HPDE6-E6E7 (cell line): Measurements from ENCODE around the gene HS3ST3A1.

ENCODE experiments used
- DNase-seq: peaks from one replicate; pipeline ENCODE4 v3.0.0; 2011; ENCODE audit warnings: missing footprints; ENCODE audit errors: extremely low spot score

HS3ST3A1 gene

DNA sequence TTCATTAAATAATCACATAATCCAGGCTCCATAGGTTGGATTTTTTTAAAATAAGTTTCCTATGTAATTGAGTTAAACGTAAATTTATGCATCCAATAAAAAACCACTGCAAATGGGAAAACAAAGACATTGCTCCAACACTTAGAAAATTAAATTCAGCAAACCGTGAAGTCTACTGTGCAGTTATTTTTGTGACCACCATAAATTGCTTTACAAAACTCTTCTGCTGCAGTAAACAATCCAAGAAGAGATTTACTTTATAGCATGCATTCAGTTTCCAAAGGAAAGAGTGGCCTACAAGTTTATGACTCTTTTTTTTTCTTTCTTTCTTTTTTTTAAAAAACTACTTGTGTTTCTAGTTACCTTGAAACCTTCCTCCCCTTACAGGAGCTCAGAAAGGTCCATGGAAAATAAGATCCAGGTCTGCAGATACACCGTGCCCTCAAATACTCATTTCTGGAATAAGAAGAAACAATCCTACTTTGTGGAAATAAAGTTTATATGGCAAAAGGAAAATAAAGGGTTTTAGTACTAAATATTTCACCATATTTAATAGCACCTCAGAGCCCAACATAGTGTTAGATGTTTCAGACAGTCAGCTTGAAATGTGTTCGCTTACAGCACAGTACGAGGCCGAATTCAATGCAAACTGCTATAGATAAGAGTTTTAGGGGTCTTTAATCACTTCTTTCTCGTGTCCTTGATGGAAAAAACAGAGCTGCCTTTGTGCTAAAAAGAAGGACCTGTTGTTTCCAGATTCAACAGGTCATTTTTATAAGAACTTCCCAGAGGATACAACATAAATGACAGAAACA is 3.2 kb downstream of the HS3ST3A1 start:
- no peak for DNase-seq

DNA sequence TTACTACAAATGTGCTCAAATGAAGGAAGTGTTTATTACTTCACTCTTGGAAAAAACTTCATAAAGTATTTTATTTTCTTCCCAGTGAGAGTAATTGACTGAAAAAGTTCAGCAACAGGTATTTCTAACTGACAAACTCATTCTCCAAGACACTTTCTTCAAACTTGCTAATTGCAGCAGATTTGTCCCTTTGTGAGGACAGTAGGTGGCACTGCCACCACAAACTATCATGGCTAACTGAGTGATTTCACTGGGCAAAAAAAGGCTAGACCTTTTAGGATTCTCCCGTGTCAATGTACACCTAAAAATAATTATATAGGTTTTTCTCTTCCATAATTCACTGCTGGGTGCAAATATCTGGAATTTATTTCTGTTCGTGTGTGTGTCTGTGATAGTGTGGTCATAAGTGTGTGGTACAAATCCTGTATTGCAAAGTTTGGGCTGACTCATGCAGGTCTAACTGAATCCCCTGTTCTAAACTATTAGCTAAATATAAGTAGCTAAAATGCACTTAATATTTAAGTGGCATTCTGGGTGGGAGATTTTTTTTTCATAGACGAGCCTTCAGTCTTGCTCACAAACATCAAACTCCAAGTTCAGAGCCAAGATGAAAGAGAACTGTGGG is 3.9 kb downstream of the HS3ST3A1 start:
- no peak for DNase-seq

DNA sequence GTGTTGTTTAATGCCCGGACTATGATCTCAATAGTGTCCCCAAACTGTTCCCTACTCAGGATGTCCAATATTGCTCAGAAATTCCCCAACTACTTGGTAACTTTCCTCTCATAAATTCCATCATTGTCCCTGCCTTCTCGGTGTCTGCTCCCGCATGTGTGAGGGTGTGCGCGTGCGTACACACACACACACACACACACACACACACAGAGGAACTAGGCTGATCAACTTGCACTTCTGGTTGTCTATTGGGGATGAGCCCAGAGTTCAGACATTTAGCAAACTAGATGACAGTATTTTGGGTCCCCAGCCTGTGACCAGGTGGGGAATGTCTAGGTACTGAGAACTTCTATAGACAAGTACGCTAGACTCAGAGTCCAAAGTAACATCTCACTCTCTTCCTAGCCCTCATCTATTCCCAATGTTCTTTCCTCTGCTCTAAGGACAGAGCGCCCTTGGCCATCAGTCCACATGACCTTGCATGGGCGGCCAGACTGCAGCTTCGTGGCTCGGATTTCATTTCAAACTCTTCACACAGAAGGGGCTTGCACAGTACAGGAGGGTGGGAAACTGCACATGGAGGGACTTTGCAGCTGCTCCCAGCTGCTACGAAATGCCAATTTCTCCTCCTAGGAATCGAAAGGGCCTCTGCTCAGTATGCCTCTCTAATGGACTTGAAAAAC is 5.3 kb downstream of the HS3ST3A1 start:
- DNase-seq: no peak

DNA sequence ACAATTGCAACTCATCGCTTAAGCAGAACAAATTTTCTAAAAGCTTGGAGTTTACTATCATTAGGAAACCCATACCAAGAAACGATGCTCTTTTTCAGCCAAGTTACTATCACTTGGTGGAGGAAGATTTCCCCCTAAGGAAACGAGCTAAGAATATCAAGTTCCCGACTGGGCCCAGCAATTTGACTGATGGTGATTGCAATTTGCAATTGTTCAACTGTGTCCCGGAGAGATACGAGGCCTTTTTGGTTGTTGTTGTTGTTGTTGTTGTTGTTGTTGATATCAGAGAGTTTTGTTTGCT is 6.2 kb downstream of the HS3ST3A1 start:
- no peak for DNase-seq

DNA sequence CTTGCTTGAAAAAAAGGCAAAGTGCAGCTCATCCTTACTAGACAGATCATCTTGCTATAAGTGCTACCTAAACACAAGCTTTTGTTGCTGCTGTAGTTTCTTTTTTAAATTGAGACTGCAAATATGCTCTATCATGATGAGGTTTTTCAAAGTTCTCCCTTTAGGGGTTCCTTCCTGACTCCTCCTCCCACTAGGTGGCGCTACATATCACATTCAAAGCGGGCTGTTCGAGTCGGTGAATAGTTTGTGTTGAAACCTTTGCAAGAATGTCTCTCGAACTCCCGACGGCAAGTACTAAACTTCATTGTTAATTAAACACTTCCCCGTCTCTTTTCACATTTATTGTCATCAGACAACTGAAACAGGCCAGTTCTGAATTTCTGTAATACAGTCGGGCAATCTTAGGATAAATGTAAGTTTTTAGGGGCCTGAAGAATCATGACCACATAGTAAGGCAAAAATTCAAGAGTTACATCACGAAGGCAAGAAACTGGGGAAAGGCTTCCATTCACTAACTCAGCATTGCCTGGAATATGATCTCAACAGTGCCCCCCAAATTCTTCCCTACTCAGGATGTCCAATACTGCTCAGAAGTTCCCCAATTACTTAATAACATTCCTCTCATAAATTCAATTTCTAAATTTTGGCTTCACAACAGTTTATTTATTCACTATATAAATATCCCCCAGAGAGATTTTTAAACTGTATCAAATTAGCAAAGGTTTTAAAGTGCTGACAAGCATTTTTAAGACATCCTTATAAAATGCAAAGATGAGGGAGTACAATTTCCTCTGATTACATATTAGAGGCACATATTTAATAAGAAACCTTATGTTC is 6.7 kb downstream of the HS3ST3A1 start:
- DNase-seq: peak; percentile 36

DNA sequence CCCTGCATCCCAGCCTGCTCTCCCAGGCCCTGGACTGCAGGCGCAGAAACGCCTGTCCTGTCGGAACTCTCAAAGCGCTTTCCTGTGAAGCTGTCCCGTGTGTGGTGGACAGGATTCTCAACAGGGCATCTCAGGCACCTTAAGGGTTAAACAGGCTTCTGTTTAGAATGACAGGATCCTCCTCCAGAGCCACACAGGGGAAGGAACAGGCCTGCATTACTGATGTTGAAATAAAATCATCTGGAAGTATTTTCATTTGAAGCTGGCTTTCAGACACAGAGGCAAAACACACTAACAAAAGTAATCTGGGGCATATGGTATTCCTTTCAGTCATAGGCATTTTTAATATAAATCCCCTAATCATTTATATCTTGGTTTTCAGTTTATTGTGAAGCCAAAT is 7.4 kb downstream of the HS3ST3A1 start:
- no peak for DNase-seq

DNA sequence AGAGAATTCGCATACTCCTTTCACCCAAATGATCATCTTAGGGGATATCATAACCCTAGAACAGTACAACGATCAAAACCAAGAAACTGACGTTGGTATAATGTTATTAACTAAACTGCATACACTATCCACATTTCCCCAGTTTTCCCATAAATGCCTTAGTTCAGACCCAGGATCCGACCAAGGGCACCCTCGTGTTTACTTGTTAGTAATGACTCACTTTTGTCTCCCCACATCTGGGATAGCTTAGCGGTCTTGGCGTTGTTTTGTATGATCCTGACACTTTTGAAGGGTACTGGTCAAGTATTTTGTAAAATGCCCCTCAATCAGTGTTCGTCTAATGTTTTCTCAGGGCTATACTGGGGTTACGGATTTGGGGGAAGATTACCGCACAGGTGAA is 8.0 kb downstream of the HS3ST3A1 start:
- DNase-seq: no peak

DNA sequence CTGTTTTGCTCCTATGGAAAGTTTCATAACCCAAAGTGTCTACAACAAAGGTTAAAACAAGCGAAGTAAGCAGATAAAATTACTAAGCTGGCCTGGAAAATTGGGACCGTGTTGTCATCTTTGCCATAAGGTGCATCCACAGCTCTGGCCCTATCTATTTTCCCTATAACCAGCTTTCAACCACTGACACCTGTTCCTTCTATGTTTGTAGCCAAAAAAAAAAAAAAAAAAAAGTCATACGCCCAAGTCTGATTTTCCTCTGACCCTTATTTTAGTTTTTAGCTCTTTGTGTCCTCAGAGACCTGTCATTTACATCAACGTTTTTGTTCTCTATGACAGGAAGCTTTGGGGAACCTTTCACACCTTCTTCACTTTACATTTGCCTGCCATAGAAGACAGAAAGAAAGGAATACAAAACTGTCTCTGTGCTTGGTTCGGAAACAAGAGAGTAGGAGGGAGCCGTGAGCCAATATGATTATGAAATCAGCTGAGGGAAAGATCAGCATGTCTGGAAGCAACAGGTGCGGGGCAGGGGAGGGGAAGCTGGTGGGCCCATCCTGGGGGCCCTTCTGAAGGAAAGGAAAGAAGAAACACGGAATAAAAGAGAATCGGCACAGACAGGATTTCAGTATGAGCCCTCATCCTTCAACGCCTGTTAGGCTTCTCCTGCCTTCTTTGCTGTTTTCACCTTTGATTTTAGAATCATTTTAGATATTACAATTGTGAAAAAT is 8.5 kb downstream of the HS3ST3A1 start:
- DNase-seq: no peak

DNA sequence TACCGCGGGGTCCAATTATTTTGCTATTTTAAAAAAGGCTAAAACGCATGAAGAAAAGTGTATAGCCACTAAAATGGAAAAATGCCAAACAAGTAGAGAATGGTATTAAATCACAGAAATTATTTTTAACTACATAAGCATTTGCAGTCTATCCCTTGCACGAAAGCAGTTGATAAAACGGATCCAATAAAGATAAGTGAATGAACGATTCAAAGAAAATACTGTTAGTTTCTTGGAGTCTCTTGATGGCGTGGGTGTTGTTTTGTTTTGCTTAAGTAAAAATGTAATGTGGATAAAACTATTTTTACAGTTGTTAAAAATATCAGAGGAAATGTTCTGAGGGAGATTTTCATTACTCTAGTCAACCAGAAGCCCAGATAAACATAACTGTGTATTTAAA is 9.3 kb downstream of the HS3ST3A1 start:
- no peak for DNase-seq

DNA sequence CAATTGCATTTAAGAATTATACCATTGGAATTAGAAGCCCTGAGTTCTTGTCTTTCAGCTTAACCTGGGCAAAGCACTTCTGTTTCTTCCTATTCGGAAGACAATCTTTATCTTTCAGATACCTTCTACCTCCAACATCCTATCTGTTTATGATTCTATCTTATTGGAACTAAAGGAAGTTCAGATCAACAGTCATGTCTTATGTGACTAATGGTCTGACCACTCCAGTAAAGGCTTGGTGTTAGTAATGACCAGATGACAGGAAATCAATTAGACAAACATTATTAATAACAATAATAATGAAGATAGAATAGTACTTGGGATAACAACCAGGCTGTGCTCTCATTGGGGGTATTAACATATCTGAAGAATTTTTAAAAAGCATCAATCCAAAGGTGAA is 11.3 kb downstream of the HS3ST3A1 start:
- DNase-seq: no peak

DNA sequence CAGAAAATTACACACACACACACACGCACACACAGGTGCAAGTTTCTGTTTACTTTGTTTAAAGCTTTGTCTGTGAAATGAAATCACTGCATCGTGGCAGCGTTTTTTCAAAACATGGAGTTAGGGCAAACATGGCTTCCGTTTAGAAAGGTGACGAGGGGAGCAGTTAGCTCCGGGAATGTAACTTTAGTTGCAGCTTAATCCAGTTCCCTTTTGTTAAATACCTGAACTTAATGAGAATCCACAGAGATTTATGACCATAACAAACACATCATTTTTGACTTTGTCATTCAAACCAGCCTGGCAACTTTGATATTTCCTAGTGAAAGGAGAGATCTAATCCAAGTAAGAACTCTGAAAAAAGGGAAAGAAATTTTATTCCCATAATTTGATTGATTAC is 12.1 kb downstream of the HS3ST3A1 start:
- no peak for DNase-seq

DNA sequence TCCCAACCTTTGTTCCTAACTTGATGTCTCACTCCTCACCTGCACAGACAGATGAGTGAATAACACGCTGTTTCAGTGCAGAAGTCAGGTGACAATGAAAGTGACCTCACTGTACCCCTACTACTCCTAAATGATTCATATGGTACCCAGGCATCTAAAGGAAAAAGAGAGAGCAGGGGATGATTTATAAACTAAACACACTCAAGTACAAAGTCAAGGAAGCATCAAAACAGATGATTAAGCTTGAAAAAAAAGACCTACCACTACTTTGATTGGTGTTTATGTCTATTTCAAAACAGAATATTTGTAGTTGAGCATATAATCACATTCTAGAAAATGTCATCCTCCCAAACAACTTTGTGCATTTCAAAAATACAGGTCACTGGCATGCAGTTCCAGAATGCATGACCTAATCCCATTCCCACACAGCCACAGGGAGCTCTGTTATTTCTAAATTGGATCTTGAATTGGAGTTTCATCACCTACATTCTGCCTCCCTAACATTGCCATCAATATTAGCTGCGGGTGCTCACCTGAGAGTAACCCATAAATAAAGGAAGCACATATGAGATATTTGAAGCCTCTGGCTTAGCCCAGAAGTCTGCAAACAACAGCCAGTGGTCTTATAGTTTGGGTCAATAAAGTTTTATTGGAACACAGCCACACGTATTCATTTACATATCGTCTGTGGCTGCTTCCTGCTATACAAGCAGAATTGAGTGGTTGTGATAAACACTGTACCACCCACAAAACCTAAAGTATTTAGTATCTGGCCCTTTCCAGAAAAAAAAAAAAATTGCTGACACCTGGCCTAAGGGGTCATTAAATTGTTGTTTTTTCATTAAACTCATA is 14.0 kb downstream of the HS3ST3A1 start:
- DNase-seq: no peak

DNA sequence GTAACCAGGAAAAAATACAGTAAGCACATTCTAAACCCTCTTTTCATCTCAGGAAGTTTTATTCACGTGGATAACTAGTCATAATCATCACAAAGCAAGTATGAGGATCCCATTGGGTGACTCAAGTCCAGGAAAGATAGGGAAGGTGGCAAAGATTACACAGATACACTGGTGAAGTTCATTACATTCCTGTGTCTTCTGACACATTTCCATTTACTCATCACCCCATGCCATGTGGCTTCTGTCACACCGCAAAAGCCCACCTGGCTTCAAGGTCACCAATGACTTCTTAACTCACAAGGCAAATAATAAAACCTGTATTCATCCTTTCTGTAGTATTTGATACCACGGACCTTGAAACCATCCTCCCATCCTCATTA is 17.0 kb downstream of the HS3ST3A1 start:
- DNase-seq: no peak

DNA sequence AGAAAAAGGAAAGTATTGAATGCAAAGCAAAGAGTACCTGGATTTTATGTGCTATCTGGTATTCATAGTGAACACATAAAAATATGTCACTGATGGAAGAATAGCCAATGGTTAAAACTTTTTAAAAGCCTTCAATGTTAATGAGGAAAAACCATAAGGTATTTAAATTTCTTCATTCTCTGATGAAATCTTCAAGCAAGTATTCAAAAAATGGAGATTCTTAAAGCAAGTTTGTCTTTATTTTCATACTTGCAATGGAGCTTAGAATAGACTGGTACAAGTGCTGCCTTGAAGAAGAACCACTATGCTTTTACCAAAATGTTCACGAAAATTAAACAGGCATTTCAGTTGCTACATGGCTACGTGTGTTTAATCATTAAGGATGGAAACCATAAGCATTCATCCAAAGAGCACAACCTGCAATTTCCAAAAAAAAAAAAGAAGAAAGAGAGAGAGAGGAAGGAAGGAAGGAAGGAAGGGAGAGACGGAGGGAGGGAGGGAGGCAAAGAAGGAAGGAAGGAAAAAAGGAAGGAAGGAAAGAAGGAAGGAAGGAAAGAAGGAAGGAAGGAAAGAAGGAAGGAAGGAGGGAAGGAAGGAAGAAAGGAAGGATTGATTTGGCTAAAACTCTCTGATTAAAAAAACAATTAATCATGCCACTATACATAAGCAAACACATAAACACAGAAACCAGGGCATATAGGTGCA is 17.6 kb downstream of the HS3ST3A1 start:
- DNase-seq: no peak

DNA sequence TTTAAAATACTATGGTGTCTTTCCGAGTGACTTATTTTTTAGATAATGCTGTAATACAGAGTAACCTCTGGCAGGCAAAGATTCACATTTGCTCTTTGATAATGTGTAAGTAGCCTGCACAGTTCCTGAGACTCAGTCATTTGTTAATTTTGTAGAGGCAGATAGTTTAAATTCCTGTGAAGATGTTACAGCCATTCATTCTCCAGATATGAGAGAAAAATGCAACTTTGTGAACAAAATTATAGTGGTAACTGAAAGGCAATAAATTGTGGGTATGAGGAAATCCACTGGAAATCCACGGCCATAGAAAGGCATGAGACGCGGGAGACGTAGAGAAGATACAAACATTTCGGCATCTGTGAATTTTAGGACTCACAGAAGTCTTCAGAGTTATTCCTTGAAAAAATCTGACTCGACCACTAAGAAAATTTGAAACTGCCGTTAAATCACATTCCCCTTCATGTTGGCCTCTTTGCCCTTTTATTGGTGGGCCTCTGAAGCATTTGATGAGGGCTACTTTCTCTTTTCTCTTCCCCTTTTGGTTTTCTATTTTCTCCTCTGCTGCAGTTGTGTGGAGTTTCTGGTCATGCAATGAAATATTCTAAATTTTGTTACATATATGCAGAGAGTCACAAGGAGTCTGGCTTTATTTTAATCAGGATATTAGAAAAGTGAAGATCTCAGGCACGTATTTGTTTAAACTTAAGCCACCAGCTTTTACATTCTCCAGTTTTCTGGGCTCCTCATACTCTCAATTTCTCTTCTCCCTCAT is 18.8 kb downstream of the HS3ST3A1 start:
- no peak for DNase-seq

DNA sequence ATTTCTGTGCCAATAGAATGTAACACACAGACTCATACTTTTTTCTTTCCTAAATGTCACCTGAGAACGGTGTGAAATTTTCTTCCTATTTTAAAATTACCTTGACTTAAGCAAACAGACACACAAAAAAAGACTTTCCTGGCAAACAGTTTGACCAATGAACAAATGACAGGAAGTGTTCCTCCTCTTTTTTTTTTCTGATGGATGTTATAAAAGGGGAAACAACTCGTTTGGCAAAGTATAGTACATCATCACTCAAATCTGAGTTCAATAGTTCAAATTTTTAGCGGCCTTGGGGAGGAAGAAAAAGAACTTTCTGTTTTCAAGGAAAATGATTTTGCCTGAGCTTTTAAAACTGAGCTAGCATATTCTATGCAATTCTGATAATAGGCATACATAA is 19.8 kb downstream of the HS3ST3A1 start:
- DNase-seq: no peak

DNA sequence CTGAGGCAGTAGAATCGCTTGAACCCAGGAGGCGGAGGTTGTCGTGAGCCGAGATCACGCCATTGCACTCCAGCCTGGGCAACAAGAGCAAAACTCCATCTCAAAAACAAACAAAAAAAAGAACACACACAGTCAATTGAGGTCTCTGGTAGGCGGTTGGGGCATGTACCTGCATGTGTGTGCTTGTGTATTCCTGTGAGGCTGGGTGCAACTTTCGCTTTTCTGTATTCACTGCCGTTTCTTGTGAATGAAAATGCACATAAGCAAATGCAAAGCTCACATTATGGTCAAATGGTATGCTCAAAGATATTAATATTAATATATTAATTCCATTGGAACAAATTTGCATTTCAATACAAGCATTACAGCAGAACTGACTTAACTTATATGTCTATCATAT is 20.9 kb downstream of the HS3ST3A1 start:
- no peak for DNase-seq

DNA sequence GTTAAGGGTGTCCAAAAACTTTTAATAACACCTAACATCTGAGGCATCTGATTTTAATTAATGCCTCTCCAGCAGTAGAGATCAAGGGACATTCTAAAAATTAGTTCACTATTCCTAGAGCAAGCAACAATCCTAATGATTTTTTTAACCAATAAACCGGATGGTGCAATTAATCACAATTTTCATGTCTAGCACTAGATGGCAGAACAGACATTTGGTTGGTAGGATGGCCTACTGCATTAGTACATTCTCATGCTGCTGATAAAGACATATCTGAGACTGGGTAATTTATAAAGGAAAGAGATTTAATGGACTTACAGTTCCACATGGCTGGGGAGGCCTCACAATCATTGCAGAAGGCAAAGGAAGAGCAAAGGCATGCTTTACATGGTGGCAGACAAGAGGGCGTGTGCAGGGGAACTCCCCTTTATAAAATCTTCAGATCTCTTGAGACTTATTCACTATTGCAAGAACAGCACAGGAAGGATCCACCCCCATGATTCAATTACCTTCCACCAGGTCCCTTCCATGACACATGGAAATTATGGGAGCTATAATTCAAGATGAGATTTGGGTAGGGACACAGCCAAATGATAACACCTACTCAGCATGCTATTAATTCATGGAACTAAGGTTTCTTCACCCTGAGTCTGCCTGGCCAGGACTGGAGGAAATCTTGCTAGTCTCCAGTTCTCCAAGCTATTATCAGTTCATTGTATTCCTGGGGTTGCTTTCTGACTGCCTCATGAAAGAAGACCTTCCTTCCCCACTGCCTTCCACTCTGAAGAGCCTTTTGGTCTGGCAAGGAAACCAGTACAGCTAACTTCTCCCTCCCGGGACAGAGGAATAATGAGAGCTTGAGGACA is 24.8 kb downstream of the HS3ST3A1 start:
- DNase-seq: no peak
